Activated CD4-positive, alpha-beta T cell treated with anti-CD3 and anti-CD28 coated beads for 48 hours (primary cell): ENCODE measurements around the gene LCN6.
"Not testable (repeated sequence)": the region's sequence is repeated elsewhere in the genome, so short reads cannot be mapped to it uniquely, and the experiment has no call there.

Experiments used
- DNase-seq: peaks from one replicate; pipeline ENCODE4 v3.0.0-alpha.2; 2020

The LCN6 gene

DNA sequence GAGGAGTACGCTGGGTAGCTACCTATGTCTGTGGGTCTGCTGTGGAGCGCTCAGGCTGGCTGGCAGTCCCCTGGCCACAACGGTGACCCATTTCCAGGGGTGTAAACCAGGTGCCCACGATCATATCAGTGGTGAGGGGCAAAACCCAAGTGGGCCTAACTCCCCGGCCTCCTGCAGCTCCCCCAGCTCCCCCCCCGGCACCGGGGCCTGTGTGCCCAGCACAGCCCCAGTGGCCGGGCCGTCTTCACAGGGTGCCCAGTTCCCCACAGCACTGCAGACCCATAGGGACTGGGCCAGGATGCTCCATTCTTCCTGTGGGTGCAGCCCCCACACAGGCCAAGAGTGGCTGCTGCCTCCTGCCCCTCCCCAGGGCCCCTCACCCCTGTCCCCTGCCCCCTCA lies 10.7 kb upstream of the LCN6 start:
- DNase-seq: no peak

DNA sequence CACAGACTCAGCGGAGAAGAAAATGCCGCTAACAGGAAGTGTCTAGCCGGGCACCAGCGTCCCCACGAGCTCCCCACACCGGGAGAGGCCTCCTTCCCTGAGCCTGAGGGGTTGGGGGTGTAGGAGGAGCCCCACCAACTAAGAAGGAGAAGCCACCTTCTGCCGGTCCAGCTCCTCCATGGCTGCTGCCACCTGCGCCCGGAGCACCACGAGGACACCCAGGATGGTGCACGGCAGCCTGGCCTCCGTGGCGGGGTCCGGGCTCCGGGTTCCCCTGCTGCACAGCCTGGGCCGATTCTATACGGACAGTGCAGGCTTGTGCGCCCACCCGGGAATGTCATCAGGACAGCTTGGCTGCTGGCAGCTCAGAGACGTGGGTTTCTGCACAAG lies 9.4 kb upstream of the LCN6 start:
- no peak for DNase-seq

DNA sequence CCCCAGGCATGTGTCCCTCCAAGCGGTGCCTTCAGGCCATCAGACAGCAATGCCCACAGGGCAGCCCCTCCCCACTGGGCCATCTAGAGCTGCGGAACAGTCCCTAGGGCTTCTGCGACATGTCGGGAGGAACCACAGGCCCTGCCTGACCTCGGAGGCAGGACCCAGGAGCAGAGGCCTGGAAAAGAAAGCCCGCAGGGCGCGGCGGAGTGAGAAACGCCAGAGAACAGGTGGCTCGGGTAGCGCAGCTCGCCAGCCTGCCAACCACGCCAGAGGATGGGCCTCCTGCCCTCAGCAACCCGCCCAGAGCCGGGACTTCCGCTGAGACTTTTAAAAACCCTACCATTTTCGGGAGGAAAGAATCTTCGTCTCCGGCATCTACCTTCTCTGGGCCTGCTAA lies 9.0 kb upstream of the LCN6 start:
- no peak for DNase-seq

DNA sequence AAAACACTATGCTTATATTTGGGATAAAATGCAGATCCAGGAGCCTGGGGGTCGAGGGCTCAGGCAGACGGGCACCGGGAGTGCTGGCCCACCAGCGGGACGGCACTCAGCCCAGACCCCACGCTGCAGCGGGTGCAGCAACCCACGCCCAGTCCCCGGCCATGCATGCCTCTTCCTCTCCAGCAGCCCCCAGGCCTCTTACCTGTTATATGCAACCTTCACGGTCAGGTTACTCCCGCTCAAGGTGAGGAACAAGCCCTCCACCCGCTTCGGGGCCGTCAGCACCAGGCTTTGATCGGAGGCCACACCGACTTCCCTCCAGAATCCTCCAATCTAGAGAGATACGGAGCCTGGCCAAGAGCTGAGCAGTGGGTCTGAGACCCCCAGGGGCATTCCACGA lies 8.5 kb upstream of the LCN6 start:
- no peak for DNase-seq

DNA sequence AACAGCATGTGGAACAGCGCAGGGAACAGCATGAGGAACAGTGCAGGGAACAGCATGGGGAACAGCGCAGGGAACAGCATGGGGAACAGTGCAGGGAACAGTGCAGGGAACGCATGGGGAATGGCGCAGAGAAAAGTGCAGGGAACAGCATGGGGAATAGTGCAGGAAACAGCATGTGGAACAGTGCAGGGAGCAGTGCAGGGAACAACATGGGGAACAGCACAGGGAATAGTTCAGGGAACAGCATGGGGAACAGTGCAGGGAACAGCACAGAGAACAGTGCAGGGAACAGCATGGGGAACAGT lies 7.8 kb upstream of the LCN6 start:
- DNase-seq: no peak

DNA sequence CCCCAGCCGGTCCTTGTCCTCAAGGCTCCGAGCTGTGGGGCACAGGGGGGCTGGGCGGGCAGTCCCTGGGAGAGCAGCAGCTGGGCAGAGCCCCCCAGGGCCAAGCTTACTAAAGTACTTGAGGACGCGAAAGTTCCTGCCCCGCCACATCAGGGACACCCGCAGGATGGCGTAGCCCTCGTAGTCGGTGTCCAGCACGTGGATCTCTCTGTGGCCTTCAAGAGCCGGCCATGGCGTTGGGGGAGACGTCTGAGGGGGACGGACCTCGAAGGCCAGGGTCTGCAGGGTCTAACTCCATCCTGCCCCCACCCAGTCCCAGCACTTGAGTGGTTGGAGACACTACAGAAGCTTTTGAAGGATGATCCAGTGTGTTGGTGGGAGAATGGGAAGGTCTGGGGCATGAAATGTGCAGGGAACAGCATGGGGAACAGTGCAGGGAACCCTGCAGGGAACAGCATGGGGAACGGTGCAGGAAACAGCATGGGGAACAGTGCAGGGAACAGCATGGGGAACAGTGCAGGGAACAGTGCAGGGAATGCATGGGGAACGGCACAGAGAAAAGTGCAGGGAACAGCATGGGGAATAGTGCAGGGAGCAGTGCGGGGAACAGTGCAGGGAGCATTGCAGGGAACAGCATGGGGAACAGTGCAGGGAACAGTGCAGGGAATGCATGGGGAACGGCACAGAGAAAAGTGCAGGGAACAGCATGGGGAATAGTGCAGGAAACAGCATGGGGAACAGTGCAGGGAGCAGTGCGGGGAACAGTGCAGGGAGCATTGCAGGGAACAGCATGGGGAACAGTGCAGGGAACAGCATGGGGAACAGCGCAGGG lies 7.2 kb upstream of the LCN6 start:
- DNase-seq: not testable (repeated sequence)

- no peak for DNase-seq
These were observed 6.4 kb upstream of the LCN6 start for GRCh38 chr9:136754626-136755301.

DNA sequence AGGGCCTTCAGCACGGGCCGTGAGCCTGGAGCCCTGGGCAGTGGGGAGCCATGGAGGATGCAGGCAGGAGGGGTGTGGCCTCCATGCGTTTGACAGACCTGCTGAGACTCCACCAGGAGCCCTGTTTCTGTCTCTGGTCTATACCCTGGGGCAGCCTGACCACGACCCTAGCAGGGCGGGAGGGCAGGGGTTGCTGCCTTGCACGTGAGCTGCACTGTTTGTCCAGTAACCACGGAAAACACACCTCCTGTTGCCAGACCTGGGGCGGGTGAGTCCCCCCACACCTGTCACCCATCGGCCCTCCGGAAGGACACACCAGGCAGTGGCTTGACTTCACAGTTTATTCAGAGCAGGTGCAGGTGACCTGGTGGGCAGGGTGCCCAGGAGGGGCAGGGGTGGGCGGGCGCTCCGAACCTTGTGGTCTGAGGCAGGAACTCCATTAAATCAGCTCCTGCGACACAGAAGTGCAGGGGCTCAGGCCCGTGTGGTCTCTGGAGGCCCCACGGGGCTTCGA lies 5.8 kb upstream of the LCN6 start:
- no peak for DNase-seq

- no peak for DNase-seq
These were observed 5.2 kb upstream of the LCN6 start for GRCh38 chr9:136753371-136754058.

DNA sequence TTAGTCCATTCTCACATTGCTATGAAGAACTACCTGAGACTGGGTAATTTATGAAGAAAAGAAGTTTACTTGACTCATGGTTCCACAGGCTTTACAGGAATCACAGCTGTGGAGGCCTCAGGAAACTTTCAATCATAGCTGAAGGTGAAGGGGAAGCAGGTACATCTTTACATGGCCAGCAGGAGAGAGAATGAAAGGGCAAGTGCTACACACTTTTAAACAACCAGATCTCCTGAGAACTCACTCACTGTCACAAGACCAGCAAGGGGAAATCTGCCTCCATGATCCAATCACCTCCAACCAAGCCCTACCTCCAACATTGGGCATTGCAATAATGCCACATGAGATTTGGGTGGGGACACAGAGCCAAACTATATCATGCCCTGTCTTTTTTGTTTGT lies 3.5 kb upstream of the LCN6 start:
- no peak for DNase-seq

GRCh38 chr9:136751244-136751643 lies 2.9 kb upstream of the LCN6 start:
- DNase-seq: no peak

DNA sequence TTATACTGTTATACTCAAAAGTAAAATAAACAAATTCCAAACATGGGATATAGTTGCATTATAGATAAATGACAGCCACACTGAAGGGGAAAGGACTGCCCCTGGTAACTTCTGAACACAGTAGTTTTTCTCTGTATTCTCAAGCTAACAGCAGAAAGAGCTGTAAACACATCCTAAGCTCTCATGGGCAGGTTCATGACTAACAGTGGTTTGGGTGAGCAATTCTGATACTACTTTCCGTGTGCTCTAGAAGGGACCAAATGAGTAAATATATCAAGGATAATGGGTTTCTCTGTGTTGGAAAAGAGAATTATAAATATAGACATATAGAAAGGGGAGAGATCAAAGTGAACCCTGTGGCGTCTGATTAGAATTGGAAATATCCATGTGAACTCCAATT lies 2.2 kb upstream of the LCN6 start:
- no peak for DNase-seq

GRCh38 chr9:136748666-136749611 lies 614 bp upstream of the LCN6 start:
- no peak for DNase-seq

DNA sequence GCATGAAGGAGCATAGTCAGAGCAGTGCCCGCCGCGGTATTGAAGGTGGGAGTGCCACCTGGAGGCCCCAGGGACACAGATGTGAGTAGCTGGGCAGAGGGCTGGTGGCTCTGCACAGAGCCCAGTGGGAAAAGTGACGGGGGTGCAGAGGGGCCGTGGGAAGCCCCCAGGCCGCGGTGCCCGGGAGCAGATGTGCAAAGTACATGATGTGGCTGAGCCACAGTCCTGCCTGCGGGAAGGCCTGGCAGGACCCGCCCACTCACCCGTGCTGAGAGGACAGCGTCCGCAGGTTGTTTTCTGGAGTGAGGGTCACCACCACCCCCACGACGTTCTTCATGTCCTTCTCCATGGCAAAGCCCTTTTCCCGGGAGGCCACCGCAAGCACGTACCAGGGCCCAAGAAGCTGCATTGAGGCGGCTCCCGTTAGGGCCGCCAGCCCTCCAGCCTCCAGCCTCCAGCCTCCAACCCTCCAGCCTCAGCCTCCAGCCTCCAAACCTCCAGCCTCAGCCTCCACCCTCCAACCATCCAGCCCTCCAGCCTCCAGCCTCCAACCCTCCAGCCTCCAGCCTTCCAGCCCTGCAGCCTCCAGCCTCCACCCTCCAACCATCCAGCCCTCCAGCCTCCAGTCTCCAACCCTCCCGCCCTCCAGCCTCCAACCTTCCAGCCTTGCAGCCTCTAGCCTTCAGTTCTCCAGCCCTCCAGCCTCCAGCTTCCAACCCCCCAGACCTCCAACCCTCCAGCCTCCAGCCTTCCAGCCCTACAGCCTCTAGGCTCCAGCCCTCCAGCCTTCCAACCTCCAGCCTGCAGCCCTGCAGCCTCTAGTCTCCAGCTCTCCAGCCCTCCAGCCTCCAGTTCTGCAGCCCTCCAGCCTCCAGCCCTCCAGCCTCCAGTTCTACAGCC lies 914 bp downstream of the LCN6 start:
- no peak for DNase-seq

DNA sequence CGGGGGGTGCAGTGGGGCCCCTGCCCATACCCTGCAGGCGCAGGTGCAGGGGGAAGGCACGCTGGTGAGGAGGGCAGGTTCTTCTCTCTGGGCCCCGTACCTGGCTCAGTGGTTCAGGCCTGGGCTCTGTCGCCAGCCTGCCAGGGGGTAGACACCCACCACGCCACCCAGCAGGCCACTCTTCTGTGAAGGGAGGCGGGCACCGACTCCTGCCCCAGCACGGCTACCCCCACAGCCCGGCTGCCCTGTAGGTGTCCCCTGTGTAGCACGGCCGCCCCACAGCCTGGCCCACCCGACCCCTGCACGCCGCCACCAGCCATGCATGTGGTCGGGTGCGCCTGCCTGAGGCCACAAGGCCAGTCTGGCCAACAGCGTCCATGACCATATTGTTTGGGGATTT lies 1.7 kb downstream of the LCN6 start:
- no peak for DNase-seq

DNA sequence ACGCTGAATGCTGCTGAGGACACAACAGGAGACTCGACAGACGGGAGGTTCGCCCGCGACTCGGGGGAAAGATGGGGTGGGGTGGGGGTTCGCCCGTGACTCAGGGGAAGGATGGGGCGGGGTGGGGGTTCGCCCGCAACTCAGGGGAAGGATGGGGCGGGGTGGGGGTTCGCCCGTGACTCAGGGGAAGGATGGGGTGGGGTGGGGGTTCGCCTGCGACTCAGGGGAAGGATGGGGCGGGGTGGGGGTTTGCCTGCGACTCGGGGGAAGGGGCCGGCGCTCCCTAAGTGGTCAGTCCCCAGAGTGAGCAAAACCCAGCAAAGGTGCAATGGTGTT lies 2.2 kb downstream of the LCN6 start:
- DNase-seq: no peak

DNA sequence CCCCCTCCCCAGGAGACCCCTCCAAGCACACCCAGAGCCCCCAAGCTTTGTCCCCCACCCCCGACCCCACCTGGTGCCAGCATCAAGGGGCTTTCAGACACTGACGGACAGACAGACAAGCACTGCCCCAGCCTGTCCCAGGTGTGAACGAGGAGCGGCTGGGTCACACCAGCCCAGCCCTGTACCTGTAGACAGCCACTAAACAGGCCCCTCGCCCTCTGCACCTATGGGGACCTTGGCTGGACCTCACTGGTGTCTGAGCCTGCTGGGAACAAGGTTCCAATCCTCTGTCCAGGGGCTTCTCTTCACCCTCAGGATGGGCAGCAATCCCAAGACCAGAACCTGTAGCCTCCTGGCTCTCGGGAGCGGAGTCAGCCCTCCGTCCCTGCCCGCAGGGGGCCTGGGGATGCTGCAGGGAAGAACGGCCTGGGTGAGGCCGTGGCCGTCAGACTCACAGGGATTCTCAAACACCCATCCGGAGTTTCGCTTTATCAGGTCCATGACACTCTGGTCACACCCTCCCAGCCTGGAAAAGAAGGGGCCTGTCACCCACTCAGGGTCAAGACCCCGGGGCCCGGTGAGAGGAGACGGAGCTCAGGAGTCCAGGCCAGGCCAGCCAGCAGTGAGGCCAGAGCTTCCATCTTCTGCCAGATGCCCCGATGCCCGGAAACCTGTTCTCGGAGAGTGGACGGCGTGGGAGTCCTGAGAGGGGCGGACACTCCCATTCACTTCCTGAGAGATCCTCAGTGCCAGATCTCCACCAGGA lies 2.8 kb downstream of the LCN6 start:
- DNase-seq: no peak

- DNase-seq: no peak
These were observed 3.6 kb downstream of the LCN6 start for GRCh38 chr9:136744773-136745172.

DNA sequence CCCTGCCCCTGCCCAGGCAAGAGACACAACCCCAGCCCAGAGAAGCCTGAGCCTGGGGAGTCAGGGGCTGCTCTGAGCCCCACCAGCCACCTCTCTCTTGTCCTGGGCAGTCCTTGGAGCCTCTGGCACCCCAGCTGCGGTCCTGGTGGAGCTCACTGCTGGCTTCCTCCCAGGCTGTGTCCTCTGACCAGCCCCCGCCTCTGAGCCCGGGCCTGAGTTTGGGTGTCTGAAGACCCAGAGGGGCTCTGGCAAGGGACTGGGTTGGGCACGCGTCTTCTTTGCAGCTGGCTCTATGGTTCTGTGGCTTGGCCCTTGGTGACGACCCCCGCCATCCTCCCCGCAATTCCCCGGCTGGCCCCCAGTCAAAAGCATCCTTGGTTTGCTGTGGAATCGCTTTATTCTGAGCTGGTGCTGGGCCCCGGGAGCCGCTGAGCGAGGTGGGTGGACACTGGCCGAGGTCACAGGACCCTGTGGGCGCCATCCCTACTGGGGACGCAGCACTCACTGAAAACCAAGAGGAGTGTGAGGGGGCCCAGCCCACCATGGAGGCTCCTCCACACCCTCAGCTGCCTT lies 4.6 kb downstream of the LCN6 start:
- DNase-seq: no peak

DNA sequence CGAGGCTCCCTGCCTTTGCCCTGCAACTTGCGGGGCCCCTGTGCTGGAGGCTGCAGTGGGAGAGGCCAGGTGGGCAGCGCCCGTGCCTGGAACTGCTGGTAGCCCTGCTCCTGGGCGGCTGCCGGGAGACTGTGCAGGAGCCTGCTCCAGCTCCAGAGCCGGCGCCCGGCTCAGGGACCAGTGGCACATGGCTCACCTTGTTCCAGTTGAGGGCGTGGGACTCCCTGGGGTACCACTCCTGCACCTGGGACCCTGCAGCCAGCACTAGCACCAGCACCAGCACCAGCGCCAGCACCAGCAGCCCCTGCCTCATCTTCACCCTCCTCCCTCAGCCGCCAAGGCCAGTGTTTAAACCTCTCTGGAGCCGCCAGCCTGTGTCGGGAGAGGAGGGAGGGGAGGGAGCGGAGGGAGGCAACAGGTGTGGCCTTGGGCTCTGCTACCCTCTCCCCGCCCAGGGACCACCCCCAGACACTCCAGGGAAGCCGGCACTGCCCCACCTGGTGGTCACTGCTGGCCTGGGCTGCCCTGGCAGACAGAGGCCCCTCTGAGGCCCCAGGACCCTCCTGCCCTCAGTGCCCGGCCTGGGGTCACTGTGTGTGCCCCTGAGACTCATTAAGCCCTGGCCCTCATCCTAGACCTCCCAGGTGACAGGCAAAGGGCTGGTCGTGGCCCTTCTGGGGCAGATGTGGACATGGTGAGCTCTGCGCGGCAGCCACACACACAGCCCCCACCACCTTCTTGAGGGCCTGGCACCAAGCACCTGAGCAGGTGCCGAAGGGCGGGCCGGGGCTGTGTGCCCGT lies 5.5 kb downstream of the LCN6 start, which contains the start of gene LCN10:
TSS of gene LCN10 (minus strand) at position 350 of the 801 bp plus-strand sequence. CDS start at position 313, 37 bp downstream.
- DNase-seq: no peak
